NB4 (cell line): ENCODE data around the gene TTC27.
"Not testable (repeated sequence)": the region's sequence is repeated elsewhere in the genome, so short reads cannot be mapped to it uniquely, and the experiment has no call there.

Source experiments
- DNase-seq: peaks from one replicate; pipeline ENCODE4 v3.0.0; 2010; ENCODE audit warnings: low read depth
- H3K4me3 ChIP-seq: one replicate; pipeline ENCODE4 v1.5.1; 2011; ENCODE audit warnings: mild to moderate bottlenecking, low read depth, low read length, moderate library complexity
- MYC ChIP-seq: IDR thresholded peaks from 2 replicates; pipeline ENCODE4 v1.6.1; 2011; ENCODE audit warnings: low read depth, low read length
- POLR2A ChIP-seq: IDR thresholded peaks from 2 replicates; pipeline ENCODE4 v1.6.1; 2011; ENCODE audit warnings: mild to moderate bottlenecking; ENCODE audit not compliant: insufficient read length; ENCODE audit errors: extremely low read depth
- TF ChIP-seq, protein P1 (sequence below): IDR thresholded peaks from 2 replicates; pipeline ENCODE4 v1.6.1; 2011; ENCODE audit warnings: low read depth, low read length
- TF ChIP-seq, protein P2 (sequence below): IDR thresholded peaks from one replicate; pipeline ENCODE4 v1.5.1; 2012; ENCODE audit warnings: low read depth, low read length

Gene TTC27

DNA sequence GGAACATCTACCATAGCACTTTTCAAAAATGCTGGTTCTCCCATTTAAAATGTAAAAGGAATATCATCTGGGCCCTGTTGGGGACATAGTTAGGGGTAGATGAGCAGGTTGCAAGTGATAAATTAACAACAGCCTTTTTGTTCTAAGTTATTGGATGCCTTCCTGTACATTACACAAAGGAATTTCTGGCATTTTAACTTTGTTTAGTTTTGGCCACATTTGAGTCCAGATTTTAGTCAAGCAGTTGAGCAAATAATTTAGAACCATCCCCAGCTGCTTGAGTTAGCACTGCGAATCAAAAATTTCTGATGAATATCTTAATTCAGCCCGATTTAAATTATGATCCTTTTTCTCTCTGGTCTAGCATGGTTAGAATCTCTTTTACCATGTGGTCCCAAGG lies 124.4 kb downstream of the TTC27 start:
- no peak overlapping the region for H3K4me3 ChIP-seq
- no peak for DNase-seq
- TF ChIP-seq, protein P1, sequence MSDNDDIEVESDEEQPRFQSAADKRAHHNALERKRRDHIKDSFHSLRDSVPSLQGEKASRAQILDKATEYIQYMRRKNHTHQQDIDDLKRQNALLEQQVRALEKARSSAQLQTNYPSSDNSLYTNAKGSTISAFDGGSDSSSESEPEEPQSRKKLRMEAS: no peak
- TF ChIP-seq POLR2A: no peak
- TF ChIP-seq, protein P2, sequence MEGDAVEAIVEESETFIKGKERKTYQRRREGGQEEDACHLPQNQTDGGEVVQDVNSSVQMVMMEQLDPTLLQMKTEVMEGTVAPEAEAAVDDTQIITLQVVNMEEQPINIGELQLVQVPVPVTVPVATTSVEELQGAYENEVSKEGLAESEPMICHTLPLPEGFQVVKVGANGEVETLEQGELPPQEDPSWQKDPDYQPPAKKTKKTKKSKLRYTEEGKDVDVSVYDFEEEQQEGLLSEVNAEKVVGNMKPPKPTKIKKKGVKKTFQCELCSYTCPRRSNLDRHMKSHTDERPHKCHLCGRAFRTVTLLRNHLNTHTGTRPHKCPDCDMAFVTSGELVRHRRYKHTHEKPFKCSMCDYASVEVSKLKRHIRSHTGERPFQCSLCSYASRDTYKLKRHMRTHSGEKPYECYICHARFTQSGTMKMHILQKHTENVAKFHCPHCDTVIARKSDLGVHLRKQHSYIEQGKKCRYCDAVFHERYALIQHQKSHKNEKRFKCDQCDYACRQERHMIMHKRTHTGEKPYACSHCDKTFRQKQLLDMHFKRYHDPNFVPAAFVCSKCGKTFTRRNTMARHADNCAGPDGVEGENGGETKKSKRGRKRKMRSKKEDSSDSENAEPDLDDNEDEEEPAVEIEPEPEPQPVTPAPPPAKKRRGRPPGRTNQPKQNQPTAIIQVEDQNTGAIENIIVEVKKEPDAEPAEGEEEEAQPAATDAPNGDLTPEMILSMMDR: no peak
- no peak for TF ChIP-seq MYC

DNA sequence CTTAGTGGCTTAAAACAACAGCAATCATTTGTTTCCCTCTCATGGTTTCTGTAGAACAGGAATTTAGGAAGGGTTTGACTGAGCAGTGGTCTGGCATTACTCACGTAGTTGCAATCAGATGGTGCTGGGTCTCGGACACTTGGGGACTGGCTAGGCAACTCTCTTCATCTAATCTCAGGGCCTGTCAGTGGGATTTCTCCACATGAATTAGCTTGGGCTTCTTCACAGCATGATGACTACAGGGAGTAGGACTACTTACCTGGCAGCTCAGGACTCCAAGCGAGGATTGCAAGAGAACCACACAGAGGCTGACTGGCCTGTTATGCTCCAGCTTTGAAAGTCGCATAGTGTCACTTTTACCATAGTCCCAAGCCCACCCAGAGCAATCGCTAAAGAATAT lies 125.1 kb downstream of the TTC27 start:
- no peak overlapping the region for H3K4me3 ChIP-seq
- no peak for TF ChIP-seq POLR2A
- TF ChIP-seq, protein P2: no peak
- no peak for TF ChIP-seq MYC
- TF ChIP-seq, protein P1: no peak
- no peak for DNase-seq

DNA sequence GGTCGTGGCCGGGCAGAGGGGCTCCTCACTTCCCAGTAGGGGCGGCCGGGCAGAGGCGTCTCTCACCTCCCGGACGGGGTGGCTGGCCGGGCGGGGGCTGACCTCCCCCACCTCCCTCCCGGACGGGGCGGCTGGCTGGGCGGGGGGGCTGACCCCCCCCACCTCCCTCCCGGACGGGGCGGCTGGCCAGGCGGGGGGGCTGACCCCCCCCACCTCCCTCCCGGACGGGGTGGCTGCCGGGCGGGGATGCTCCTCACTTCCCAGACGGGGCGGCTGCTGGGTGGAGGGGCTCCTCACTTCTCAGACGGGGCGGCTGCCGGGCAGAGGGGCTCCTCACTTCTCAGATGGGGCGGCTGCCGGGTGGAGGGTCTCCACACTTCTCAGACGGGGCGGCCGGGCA lies 126.8 kb downstream of the TTC27 start:
- H3K4me3 ChIP-seq, DNase-seq: not testable (repeated sequence)

DNA sequence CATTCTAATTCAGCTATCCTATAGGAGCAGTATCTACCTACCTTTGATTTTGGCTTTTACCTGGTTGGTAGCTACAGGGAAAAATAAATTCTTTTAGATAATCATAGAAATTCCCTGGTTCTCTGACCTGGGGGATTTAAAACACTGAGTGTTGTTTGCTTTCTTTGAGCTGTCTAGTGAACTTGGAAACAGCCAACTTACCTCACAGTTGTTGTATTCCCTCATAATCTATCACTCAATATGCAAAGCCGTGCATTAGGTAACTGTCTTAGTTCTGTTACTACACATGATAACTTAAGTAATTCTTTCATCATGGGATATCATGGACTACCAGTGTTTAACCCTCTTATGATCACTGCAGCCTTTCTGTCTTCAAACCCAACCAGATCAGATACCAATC lies 127.8 kb downstream of the TTC27 start:
- H3K4me3 ChIP-seq: no peak overlapping the region
- no peak for DNase-seq
- TF ChIP-seq POLR2A (no peak), MYC (no peak)
- TF ChIP-seq, protein P1: no peak
- TF ChIP-seq, protein P2: no peak

DNA sequence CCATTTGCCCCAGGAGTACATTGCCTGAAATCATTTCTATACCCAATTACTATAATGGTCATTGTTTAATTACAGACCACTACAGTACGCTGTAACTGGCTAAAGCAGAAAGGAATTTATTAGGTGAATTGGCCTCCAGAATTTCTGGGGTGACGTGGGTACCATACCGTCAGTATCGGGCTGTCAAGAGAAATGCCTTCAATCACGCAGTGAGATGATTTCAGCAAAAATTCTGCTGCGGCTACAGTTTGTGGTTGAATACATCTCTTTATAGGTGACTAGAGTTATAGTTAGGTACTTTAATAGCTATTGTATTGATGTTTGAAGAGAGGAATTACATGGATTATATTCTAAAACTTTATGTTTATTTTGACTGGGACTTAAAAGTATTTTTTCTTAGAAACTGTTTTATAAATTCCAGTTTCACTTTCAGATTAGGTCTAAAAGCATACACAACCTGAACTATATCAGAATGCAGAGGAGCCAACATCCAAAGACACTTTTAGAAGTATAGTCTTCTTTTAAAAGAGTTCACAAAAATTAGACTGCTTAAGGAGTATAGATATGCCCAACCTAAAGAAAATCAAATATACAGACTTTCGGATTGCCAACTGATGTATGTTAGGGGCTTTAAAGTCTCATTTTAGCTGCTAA lies 128.4 kb downstream of the TTC27 start:
- DNase-seq: no peak
- TF ChIP-seq POLR2A (no peak), MYC (no peak)
- TF ChIP-seq, protein P2: no peak
- TF ChIP-seq, protein P1: no peak
- H3K4me3 ChIP-seq: no peak overlapping the region

DNA sequence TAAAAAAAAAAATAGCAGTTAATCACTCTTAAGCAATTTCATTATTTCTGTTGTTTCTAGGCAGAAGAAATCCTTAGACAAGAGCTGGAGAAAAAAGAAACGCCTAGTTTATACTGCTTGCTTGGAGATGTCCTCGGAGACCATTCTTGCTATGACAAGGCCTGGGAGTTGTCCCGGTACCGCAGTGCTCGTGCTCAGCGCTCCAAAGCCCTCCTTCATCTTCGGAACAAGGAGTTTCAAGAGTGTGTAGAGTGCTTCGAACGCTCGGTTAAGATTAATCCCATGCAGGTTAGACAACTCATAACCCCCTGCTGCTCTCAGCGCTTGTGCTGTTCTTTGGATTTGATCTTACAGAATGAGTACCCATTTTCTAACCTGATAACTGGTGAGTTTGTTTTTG lies 130.4 kb downstream of the TTC27 start:
- no peak for TF ChIP-seq POLR2A
- TF ChIP-seq, protein P2: no peak
- TF ChIP-seq MYC: no peak
- TF ChIP-seq, protein P1: no peak
- no peak overlapping the region for H3K4me3 ChIP-seq
- DNase-seq: no peak
